Suprapubic skin (tissue), 4 donors: ENCODE data around the gene MLLT10.

Experiments used
- EP300 ChIP-seq: sonication (generic); formaldehyde crosslinking; IDR thresholded peaks from one replicate; pipeline ENCODE4 v1.6.1; 2017; ENCODE audit warnings: antibody characterized with exemption
- POLR2A ChIP-seq, 2 donors: fragments of 450-650 bp; IDR thresholded peaks; one replicate each; pipeline ENCODE4 v1.6.1; 2017; ENCODE audit warnings: antibody characterized with exemption in 2 of 2, mild to moderate bottlenecking in 2 of 2, moderate library complexity in 2 of 2
- POLR2AphosphoS5 ChIP-seq, 3 donors: sonication (generic); formaldehyde crosslinking; IDR thresholded peaks; one replicate each; pipeline ENCODE4 v1.6.1; 2017; ENCODE audit warnings: antibody characterized with exemption in 3 of 3
- TF ChIP-seq, protein P1 (sequence below), 2 donors: fragments of 200-600 bp in 1 of 2; fragments of 450-650 bp in 1 of 2; sonication (generic) in 1 of 2; IDR thresholded peaks; one replicate each; pipeline ENCODE4 v1.5.1; 2016 to 2019; ENCODE audit warnings: antibody characterized with exemption in 2 of 2, mild to moderate bottlenecking in 1 of 2, moderate library complexity in 1 of 2

DNA sequence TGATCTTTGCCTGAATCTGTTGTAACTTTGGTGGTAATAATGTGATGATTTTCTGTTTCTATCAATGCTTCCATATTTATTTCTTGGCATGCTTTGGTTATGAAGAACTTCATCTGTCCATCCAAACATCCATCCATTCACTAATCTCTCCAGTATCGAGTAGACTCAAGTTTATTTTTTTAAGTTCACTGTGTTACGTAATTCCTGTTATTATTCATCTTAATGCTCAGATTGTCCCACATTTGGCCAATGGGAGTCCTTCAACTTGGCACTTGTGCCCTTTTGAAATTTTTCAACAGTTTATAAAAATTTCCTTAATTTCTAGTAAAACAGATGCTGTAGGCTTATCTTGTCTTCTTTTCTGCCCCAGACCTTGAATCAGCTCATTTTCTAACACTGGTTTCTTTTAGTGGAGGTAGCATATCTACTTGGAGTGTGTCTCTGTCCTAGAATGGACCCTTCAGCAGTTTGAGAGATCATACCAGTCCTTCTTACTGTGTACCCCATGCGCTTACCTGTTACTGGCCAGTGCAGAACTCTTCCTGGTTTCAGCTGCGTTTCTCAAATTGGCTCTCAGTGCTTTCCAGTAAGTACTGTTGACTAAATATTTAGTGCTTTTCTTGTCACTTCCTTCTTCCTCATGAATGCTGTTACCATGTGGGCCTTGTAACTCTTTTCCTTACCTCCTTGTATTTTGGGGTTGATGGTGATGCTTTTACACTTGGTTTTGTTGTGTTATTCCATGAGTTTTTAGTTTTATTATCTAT is 100.8 kb downstream of the MLLT10 start:
- no peak for TF ChIP-seq POLR2AphosphoS5 (IDR thresholded peaks at IDR 0.05)
- no peak for TF ChIP-seq POLR2A (IDR thresholded peaks at IDR 0.05)
- TF ChIP-seq, protein P1, sequence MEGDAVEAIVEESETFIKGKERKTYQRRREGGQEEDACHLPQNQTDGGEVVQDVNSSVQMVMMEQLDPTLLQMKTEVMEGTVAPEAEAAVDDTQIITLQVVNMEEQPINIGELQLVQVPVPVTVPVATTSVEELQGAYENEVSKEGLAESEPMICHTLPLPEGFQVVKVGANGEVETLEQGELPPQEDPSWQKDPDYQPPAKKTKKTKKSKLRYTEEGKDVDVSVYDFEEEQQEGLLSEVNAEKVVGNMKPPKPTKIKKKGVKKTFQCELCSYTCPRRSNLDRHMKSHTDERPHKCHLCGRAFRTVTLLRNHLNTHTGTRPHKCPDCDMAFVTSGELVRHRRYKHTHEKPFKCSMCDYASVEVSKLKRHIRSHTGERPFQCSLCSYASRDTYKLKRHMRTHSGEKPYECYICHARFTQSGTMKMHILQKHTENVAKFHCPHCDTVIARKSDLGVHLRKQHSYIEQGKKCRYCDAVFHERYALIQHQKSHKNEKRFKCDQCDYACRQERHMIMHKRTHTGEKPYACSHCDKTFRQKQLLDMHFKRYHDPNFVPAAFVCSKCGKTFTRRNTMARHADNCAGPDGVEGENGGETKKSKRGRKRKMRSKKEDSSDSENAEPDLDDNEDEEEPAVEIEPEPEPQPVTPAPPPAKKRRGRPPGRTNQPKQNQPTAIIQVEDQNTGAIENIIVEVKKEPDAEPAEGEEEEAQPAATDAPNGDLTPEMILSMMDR (IDR thresholded peaks at IDR 0.05), result no peak
- no peak for TF ChIP-seq EP300
